Activated CD4-positive, alpha-beta T cell treated with anti-CD3 and anti-CD28 coated beads, Interleukin-2, Interleukin-6, amounts not matched to agents 100 ng/mL and 50 ng/mL, durations not matched to agents 16 hours and 8 hours (primary cell): ENCODE data around the gene CYP4F2.
A peak's percentile ranks its signal among the peaks of the same experiment; 100 is the strongest.
"Not testable (repeated sequence)": the region's sequence is repeated elsewhere in the genome, so short reads cannot be mapped to it uniquely, and the experiment has no call there.

Source experiments
- DNase-seq: peaks from one replicate; pipeline ENCODE4 v3.0.0-alpha.2; 2020

The CYP4F2 gene

GRCh38 chr19:15843894-15844222 lies 54.0 kb downstream of the CYP4F2 start:
- not testable (repeated sequence) for DNase-seq

GRCh38 chr19:15843203-15843893 lies 54.5 kb downstream of the CYP4F2 start:
- no peak for DNase-seq

- peak; percentile 8 for DNase-seq
Observed at GRCh38 chr19:15841875-15842569, 55.9 kb downstream of the CYP4F2 start.

GRCh38 chr19:15840833-15841232 lies 57.0 kb downstream of the CYP4F2 start:
- no peak for DNase-seq

- not testable (repeated sequence) for DNase-seq
Observed at GRCh38 chr19:15839888-15840287, 58.0 kb downstream of the CYP4F2 start.

GRCh38 chr19:15838351-15838750 lies 59.5 kb downstream of the CYP4F2 start:
- no peak for DNase-seq

GRCh38 chr19:15837221-15837731 lies 60.6 kb downstream of the CYP4F2 start:
- no peak for DNase-seq

GRCh38 chr19:15836330-15837220 lies 61.3 kb downstream of the CYP4F2 start:
- DNase-seq, result peak; percentile 98

- peak; percentile 58 for DNase-seq
Observed at GRCh38 chr19:15835565-15836329, 62.1 kb downstream of the CYP4F2 start.

GRCh38 chr19:15834232-15834631 lies 63.6 kb downstream of the CYP4F2 start:
- not testable (repeated sequence) for DNase-seq

GRCh38 chr19:15831626-15832025 lies 66.2 kb downstream of the CYP4F2 start:
- DNase-seq, result no peak

GRCh38 chr19:15829786-15830185 lies 68.1 kb downstream of the CYP4F2 start:
- DNase-seq, result no peak

GRCh38 chr19:15829306-15829698 lies 68.6 kb downstream of the CYP4F2 start:
- DNase-seq, result no peak

- DNase-seq, result not testable (repeated sequence)
Observed at GRCh38 chr19:15828611-15829305, 69.1 kb downstream of the CYP4F2 start.

- DNase-seq, result no peak
Observed at GRCh38 chr19:15828121-15828610, 69.7 kb downstream of the CYP4F2 start.
